GM12864 (cell line): ENCODE measurements around the gene ZNF148.

ENCODE experiments used
- DNase-seq: peaks from one replicate; pipeline ENCODE4 v3.0.0-alpha.2; 2011; ENCODE audit warnings: low read depth
- H3K4me3 ChIP-seq: 2 replicates; pipeline ENCODE4 v1.5.1; 2011; ENCODE audit warnings: mild to moderate bottlenecking, low read depth, low read length, control low read depth
- TF ChIP-seq, protein P1 (sequence below): IDR thresholded peaks from 2 replicates; pipeline ENCODE4 v1.5.1; 2011; ENCODE audit warnings: low read depth, mild to moderate bottlenecking, moderate library complexity, low read length, control low read depth, inconsistent platforms; ENCODE audit errors: missing control alignments

ZNF148 gene

DNA sequence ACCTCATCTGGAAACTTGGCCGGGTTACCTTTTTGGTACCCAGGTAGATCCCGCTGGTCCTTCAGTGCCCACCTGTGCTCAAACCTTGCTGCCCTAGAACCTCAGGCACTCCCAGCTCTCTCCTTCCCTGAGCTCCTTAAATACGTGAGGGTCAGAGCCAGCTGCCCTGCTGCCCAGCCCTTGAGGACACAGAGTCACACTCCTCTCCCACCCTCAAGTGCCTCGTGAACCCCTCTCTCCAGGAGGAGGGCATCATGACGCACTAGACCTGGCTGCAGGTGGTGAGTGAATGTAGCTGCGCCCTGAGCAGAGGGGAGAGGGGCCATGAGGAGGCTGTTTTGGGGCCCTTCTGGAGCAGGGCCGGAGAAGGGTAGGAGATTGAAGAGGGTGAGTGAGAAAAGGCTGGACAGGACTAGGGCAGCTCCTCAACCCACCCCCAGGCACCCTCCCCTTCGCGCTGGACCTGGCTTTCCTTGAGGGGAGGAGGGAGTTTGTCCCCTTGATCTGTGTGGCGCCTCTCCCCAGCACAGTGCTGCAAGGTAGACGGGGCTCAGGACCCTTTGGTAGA is 163.5 kb downstream of the ZNF148 start:
- DNase-seq = no peak
- H3K4me3 ChIP-seq = peak overlapping the region; percentile 76
- TF ChIP-seq, protein P1, sequence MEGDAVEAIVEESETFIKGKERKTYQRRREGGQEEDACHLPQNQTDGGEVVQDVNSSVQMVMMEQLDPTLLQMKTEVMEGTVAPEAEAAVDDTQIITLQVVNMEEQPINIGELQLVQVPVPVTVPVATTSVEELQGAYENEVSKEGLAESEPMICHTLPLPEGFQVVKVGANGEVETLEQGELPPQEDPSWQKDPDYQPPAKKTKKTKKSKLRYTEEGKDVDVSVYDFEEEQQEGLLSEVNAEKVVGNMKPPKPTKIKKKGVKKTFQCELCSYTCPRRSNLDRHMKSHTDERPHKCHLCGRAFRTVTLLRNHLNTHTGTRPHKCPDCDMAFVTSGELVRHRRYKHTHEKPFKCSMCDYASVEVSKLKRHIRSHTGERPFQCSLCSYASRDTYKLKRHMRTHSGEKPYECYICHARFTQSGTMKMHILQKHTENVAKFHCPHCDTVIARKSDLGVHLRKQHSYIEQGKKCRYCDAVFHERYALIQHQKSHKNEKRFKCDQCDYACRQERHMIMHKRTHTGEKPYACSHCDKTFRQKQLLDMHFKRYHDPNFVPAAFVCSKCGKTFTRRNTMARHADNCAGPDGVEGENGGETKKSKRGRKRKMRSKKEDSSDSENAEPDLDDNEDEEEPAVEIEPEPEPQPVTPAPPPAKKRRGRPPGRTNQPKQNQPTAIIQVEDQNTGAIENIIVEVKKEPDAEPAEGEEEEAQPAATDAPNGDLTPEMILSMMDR = no peak

DNA sequence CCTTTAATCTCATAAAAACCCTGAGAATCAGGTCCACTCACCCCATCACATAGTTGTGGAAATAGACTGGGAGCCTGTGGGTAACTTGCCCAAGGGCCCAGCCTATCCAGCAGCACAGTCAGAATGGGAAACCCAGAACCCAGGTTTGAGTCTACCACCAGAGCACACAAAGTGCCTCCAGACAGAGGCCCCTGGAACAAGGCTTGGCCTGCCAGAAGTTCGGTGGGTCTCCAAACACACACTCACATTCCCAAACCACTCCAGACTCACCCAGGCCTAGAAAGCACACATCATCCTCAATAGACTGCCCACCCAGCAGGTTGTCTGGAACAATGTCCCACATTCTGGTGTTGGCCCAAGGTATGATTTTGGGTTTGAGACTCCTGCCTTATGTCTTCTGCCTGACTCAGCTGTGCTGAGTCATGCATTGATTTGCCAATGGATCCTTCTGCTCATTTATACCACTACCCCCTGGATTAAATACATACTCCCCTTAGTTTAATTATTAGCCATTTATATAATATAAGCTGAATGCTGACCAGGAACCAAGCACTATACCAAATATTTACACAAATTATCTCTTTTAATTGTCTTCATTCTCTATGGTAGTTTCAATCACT is 167.1 kb downstream of the ZNF148 start:
- TF ChIP-seq, protein P1 = no peak
- H3K4me3 ChIP-seq = no peak overlapping the region
- DNase-seq = no peak

DNA sequence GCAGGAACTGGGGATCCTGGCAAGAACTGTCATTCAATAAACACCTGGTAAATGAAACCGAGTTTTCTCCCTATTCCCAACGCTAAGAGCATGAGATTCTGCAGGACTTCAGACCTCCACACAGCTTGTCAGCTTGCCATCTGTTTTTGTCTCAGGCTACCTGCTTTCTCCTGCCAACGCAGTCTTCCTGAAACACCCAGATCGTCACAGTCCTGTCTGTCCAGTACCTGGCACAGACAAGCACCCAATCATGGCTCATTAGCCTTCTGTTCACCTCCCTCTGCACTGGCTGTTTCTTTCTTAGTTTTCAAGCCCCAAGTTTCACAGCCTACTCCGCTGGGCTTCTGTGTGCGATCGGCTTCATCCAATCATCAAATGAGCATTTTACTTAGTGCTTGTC is 167.6 kb downstream of the ZNF148 start:
- TF ChIP-seq, protein P1 = no peak
- DNase-seq = no peak
- H3K4me3 ChIP-seq = no peak overlapping the region

DNA sequence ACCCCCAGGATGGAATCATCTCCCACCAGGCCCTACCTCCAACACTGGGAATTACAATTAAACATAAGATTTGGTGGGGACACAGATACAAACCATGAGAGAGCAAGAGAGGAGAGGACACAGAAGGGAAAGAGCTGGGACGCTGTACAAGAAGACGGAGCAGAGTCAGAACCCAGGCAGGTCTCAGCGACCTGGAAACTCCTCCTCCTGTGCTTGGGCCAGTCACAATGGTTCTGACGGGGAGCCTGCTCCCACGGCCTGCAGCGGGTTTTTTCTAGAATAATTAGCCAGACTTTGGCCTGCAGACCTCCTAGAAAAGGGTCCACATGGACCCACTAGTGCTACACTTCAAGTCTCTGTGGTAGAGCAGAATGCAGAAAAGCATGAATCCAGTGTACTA is 168.2 kb downstream of the ZNF148 start:
- DNase-seq = no peak
- no peak overlapping the region for H3K4me3 ChIP-seq
- TF ChIP-seq, protein P1 = no peak

DNA sequence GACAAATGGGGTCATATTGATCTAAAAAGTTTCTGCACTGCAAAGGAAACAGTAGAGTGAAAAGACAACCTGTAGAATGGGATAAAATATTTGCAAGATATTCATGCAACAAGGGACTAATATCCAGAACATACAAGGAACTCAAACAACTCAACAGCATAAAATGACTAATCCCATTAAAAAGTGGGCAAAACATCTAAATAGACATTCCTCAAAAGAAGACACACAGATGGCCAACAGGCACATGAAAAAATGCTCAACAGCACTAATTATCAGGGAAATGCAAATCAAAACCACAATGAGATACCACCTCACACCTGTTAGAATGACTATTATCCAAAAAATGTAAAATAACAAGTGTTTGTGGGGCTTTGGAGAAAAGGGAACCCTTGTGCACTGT is 171.4 kb downstream of the ZNF148 start:
- no peak for DNase-seq
- TF ChIP-seq, protein P1 = no peak
- H3K4me3 ChIP-seq = no peak overlapping the region

DNA sequence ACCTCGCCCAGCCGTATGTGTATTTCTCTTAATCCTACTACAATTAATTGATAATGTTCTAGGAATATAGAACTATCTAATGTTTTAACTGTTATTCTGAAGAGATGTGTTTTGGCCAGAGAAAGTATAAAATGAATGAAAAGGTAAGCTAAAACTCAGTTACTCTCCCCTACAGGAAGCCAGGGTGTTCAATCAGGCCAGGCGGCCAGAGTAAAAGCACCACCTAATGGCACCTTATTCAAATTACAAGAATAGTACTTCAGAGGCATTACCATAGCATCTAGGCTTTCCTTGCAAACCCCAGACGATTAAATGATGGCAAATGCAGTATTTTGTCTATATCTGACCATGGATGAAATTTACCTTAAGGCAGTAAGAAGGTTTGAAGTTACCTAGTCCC is 172.9 kb downstream of the ZNF148 start:
- peak; percentile 51 for DNase-seq
- TF ChIP-seq, protein P1 = peak; percentile 54
- no peak overlapping the region for H3K4me3 ChIP-seq

DNA sequence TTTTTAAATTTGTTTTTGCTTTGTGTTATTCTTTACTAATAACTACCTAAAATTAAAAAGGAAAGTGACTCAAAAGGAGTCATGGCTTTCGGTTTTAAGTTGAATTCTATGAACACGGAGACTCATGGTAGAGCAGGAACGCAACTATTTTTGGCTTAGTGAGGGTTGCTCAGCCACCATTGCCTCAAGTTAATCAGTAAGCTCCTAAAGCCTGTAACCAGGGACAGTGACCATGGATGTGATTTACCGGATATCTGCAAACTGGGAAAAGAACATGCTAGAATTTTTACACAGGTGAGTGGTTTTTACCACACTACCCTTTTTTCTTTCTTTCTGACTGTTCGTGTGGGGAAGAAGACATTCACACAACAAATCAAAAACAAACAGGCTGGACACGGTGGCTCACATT is 174.4 kb downstream of the ZNF148 start:
- TF ChIP-seq, protein P1 = no peak
- H3K4me3 ChIP-seq = peak overlapping the region; percentile 44
- DNase-seq = peak; percentile 58
